NCI-H526 (cell line): ENCODE measurements around the gene INMT.
A peak's percentile ranks its signal among the peaks of the same experiment; 100 is the strongest.
"Not testable (repeated sequence)": the region's sequence is repeated elsewhere in the genome, so short reads cannot be mapped to it uniquely, and the experiment has no call there.

Experiments used
- DNase-seq, 2 experiments: peaks; one replicate each; lab custom pipeline; 2025; lab: John Stamatoyannopoulos, UW

INMT gene

DNA sequence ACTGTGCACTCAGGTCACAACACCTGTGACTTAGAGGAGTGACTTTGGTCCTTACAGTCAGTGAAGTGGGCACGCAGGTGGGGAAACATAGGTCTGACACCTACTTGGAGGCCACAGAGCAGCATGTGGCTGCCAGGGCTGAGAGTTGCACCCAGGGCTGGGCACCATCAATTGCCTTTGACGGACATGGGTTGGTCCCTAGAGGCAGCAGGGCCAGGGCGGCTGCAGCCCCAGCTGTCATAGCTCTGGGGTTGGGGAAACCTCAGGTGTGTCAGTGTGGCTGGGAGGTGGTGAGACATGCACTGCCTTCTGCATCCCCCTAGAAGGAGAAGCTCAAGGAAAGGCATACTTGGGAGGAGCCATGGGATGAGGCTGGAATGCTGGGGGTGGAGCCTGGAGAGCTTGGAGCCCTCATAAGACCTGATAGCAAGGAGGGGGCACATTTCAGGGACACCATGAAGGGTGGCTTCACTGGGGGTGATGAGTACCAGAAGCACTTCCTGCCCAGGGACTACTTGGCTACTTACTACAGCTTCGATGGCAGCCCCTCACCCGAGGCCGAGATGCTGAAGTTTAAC lies at the start of gene INMT:
Gene INMT, plus strand, starts transcription at position 440 of the 578 bp plus-strand sequence. Its CDS starts 16 bp downstream, at position 456.
- DNase-seq, result no peak

DNA sequence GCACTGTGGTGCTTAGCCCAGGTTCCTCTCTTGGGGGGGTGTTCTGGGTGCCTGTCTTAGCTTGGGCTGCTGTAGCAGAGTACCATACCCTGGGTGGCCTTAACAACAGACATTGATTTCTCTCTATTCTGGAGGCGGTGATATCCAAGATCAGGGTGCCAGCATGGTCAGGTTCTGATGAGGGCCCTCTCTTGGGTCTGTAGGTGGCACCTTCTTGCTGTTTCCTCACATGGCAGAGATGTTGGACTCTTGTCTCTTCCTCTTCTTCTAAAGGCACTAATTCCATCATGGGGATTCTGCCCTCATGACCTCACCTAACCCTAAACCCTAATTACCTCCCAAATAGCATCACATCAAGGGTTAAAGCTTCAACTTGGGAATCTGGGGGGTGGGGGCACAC lies 49.7 kb upstream of the INMT start:
- peak in 1 of 2 experiments; percentile 48 for DNase-seq

DNA sequence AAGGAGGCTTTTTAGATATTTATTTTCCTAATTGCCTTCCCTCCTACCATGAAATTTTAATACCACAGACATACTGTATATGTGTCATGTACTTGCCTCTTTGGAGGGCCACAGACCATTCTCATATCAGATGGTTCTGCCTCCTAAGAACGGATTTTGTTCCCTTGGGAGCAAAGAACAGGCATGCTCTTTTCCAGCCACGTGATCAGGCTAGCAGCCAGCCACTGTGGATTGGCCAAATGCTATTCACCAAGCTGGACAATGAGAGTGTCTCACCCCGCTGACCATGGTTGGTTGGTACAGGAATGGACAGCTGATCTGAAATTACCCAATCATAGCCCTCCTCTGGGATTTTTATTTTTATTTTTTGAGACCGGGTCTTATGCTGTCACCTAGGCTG lies 48.2 kb upstream of the INMT start:
- peak in 1 of 2 experiments; percentile 20 for DNase-seq

DNA sequence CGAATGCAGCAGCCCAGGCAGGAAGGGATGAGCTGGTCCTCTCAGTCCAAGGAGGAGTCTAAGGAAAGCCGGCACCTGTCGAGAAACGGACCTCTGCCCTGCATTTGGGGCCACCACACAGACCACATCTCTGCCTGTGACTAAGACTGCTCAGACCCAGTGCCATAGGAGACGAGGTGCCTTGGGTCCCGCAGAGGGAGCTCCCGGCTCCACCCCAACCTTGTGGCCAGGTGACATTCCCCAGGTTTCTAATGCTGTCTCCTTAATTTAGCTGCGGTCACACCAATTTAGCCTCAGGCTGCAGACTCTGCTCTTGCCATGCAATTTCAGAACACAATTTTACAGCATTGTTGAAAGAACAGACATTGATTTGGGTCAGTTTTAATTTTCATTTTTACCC lies 46.9 kb upstream of the INMT start:
- no peak for DNase-seq

DNA sequence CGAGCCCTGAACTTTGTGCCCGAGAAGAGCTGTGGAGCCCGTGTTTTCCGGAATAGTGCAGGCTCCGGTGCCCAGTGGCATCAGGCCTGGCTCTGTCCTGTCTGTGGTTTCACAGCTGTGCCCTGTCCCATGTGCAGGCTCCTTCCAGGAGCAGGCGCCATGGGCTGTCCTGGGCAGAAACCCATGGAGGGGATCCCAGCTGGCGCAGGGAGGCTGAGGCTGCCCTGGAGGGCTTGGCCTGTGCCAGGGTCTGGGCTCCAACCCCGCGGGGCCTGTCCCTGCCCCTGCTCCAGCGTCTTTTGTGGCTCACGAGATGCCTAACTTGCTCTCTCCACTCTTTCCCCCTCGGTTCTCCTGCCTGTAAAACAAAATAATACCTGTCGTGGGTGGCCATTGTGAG lies 46.3 kb upstream of the INMT start:
- DNase-seq, result no peak

DNA sequence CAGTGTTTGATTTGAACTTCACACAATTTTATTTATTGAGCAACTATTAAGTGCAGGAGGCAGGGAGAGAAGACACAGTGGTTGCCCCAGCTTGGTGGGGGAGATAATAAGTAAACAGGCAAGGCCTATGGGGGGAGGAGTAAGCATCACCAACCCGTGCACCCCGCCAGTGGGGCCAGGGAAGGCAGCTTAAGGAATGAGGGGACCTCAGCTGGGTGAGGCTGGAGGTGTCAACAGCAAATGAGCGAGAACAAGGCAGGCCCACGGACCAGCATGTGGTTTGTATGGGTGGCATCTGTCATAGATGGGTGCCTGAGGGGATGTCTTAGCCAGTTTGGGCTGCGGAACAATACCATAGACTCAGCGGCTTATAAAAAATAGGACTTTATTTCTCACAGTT lies 45.6 kb upstream of the INMT start:
- DNase-seq, result no peak

DNA sequence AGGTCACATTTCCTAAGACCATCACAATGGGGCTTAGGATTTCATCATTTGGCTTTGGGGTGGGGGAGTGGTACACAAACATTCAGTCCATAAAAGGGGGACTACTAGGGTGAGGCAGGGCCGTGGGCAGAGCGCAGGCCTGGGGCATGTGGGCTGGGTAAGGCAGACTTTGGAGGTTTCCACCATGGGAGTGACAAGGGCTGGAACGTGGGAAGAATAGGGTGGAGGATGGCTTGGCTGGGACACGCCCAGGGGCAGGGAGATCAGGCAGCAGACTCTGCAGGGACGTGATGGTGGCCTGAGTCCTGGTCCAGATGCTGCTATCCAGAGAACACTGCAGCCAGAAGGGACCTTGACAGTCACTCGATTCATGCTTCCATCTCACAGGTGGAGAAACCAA lies 45.0 kb upstream of the INMT start:
- DNase-seq, result no peak

DNA sequence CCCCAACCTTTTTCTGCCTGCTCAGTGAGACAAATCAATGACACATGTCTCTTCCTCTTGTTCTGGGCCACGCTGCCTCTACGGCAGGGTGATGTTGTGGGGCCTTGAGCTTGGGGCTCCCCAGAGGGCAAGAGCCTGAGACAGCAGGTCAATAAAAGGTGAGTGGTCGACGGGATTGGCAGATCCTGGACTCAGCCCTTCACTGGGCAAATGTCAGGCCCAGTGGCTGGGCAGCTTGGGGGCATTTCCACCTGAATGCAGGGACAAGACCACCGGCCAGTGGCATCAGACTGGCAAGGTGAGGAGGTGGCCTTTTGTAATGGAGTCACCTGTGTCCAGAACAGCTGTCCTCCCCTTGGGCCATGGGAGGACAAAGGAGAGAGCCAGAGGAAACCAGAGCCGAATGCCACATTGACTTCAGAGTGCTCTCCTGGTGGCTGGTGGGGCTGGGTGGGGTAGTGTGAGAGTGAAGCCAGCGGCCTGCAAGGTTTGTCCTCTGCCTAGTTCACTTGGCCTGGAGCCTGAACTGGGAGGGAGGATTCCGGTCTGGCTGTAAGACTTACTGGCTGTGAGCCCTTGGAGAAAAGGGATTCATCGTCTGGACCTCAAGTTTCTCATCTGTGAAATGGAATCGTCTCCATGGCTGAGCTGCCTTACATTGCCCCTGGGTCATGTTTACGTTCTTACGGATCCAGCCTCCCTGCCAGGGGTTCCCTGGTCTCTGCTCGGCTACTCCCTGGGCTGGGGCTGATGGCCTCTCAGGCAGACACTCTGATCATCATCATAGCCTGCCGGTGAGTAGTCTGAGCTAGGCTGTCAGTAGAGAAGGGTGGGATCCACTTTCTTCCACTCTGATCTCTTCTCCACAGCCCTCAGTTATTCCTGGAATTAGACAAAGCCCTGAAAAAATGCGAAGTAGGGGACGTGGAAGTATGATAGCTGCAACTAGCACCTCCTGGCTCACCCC lies 44.3 kb upstream of the INMT start:
- no peak for DNase-seq

DNA sequence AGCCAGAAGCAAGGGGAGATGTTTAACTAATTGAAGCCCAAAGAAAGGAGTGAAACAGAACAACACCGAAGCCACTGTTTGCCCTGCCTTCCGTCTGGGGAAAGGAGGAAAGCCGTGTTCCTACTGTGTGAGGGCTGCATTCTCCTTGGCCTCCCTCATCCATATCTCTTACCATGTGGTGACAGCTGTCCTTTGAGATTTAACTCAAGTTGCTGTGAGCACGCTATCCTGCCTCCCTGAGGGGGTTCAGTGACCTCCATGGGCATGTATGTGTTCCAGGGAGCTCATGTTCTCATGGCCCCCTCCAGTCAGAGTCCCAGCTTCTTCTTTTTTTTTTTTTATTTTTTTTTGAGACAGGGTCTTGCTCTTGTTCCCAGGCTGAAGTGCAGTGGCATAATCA lies 43.5 kb upstream of the INMT start:
- DNase-seq, result no peak

DNA sequence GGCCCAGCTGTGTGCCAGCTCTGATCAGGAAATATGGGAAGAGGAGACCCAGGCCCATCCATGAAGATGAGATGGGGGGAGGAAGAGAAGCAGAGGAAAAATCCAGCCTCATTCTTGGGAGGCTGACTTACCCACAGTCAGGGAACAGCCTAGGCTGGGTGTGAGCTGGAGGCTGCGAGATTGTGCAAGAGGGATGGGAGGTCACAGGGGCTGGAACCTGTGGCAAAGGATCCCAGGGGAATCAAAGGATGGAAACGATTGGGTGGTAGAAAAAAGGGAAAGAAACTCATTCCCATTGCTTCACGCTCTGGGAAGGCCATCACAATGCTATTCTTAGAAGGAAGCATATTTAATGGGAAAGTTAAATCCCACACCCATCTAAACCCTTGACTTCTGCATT lies 43.0 kb upstream of the INMT start:
- DNase-seq, result no peak

DNA sequence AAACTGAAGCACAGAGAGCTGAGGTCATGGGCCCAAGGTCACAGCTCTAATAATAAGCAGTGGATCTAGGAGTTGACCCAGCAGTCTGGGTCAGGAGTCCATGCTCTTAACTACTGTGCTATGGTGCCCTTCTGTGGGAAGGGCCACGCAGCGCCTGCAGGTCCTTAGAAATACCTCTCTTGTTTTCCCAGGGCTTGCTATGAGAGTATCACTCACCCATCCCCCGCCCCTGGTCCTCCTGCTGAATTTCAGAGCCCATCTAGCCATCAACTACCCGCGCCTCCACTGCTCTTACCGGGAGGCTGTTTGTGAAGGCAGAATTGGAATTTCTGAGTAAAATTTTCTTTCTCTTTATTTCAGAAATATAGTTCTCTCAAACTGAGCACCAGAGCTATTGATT lies 42.4 kb upstream of the INMT start:
- no peak for DNase-seq

DNA sequence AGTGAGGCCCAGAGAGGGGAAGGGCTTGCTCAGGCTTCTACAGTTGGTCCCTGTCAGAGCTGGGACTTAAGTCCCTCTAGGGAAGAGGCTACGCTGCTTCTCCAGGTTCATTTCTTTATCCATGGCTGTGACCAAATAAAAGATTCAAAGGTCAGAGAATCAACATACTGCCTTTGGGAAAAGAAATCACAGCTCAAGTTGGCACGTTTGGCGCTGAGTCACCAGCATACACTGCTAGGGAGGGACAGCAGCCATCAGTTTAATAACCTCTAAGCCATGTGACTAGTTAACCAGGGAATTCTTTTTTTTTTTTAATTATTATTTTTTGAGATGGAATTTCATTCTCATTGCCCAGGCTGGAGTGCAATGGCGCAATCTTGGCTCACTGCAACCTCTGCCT lies 41.3 kb upstream of the INMT start:
- DNase-seq, result no peak

DNA sequence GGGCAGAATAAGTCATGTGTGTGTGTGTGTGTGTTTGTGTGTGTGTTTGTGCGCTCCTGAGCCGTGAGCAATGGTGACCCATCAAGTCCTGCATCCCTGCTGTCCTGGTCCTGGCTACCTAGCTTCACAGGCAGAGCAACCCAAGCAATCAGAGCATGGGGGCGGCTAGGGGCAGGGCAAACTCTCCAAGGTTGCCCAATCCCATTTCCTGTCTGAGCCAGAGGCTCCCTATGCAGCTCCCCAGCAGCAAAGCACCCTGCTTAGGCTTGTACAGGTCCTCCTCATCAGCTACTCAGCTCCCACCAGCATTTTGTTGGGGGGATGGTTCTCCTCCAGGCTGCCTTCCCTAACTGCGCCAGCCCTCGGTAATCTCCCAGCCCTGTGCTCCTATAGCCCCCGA lies 38.5 kb upstream of the INMT start:
- DNase-seq, result no peak

DNA sequence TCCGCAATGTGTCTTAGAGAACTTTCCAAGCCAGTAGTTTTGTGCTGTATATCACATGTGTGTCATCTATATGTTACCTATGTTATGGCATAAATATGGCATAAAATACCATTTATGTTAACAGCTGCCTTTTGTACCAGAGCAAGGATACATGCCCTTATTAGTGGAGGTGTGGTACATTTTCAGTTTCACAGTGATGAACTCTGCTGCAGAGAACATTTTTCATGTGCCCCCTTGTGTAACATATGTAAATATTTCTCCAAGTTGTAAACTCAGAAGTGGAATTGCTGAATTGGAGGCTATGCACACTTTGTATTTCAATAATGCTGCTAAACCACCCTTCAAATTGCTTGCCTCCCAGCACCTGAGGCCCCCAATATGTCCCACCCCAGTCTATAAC lies 37.8 kb upstream of the INMT start:
- DNase-seq, result peak; percentile 78 to 89

DNA sequence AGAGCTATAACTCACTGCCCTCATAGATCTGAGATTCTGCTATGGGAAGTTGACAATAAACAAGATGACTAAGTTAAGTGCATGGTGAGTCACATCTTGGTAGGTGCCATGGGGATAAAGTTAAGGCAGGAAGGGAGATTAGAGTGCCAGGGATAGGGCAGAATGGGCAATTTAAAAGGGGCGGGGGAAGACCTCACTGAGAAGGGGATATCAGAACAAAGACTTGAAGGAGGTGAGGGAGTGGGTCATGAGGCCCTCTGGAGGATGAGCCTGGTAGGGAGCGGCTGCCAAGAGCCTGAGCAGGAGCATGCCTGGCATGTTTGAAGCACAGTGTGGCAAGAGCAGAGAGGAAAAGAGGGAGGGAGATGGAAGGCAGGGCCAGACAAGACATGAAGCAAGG lies 34.8 kb upstream of the INMT start:
- no peak for DNase-seq

DNA sequence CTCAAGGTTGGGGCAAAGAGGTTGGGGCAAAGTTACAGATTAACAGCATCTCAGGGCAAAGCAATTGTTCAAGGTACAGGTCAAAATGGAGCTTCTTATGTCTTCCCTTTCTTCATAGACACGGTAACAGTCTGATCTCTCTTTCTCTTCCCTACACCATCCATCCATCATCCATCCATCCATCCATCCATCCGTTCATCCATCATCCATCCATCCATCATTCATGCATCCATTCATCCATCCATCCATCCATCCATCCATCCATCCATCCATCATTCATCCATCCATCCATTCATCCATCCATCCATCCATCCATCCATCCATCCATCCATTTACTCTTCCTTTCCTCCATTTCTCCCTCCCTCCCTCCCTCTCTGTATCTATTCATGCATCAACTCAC lies 32.5 kb upstream of the INMT start:
- DNase-seq, result not testable (repeated sequence)

DNA sequence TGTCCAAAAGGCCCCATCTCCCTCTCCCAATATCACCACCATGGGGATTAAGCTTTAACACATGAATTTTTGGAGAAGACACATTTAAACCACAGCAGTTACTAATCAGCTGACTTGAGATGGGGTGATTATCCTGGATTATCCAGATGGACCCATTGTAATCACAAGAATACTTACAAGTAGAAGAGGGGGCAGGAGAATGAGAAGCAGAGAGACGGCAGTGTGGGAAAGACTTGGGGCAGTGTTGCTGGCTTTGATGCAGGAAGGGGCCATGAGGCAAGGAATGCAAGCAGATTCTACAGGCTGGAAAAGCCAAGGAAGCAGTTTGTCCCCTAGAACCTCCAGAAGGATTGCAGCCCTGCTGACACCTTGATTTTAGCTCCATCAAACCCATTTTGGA lies 30.7 kb upstream of the INMT start:
- no peak for DNase-seq

DNA sequence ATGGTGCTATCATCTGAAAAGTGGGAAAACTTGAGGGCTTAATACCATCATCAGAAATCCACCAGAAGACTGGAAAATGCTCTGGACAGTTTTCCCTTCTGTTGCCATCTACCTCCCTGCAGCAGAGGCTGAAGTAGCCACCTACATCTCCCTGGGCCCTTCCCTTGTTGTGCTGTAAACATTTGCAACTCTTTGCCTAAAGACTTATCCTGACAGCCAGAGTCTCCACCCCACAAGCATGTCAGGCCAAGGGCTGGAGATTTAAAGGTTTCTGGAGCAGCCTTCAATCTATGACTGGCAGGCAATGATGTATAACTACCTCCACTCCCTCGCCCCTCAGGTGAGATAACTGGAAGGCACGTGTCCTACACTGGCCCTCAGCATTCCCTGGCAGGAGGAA lies 29.7 kb upstream of the INMT start:
- DNase-seq, result no peak

DNA sequence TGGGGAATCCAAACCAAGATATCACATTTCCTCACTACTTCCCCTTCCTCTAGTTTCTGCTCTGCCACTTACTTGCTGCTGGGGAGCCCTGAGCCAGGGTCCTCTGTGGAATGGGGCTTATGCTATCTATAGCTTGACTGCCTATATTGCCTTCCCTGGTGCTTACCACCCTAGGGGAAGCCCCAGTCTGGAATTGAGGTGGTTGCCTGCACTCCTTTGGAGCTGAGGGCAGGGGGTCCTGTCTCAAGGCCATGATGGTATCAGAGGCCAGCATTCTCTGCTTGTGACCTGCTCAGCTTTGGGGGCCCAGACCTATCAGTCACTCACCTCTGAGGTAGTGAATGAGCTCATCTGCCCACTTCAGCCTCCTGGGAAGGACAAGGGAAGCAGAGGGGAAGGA lies 29.3 kb upstream of the INMT start:
- no peak for DNase-seq

DNA sequence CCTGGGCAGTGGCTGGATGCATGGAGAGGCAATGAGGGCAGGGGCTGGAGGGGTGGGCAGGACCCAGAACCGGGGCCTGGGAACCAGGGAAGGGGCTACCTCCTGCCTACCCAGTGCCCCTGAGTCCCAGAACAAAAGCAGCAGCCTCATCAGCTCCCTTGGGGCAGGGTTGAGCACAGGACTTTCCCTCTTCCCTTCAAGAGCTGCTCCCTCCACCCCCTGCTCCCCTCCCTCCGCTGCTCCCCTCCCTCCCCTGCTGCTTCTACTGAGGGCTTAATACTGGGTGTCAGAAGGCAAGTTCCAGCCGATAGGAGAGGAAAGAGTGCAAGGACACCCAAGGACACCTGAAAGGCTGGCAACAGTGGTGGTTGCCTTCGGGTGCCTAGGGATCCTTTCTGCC lies 28.2 kb upstream of the INMT start:
- no peak for DNase-seq

DNA sequence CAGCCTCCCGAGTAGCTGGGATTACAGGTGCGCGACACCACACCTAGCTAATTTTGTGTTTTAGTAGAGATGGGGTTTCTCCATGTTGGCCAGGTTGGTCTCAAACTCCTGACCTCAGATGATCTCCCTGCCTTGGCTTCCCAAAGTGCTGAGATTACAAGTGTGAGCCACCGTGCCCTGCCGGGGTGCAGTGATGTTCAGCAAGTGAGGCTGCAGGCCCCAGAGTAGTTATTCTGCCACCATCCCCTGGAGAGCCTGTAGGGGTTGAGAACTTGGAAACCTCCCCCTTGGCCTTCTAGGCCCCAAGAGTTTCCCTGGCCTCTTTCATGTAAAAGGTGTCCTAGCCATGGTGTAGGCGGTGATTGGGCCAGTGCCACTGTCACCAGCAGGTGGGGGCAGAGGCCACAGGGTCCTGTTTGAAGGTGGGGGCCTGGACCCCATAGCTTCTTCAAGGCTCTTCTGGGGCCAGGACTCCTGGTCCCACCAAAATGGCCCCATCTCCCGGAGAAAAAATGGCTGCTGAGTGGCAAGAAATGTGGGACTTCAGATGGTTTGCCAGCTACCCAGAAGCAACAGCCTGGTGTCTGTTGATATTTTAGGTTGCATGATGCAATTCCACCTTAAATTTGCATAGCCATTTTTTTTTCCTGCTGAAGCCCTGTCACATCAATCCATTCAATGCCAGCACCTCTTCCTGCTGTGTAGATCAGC lies 25.5 kb upstream of the INMT start:
- DNase-seq, result peak; percentile 85 to 86

DNA sequence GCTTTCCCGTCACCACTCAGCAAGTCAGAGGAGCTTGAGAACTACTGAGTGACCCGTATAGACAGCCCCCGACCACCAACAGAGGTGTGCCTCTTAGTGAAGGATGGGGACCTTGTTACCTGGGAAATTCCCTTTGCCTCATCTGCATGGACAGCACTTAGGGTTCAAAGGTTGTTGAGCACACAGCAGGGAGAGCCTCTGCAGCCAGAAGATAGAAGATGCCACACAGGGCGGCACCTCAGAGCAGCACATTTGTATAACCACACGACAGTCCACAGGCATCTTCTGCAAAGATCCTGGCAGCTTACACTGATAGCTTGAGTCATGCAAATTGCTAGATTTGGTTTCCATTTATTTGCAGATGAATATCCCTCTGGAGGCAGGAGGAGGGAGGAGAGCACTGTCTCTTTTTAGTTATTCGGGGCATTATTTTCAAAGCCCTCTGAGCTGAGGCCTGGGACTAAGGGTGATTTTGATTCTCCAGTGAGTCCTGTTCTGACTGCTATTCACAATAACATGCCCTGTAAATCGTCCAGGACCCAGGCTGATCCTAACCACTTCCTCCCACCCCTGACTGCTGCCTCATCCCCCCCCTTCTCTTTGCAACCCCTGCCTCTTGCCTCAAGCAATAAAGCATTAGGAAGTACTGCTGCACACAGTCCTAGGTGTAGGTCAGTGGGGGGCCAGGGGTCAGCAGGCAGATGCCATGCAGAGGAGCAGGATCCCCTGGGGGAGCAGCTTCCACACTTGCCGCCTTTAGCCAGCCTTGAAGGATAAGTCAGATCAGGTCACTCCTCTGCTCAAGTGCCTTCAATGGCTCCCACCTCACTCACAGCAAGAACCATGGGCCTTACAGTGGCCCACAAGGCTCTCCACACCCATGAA lies 24.6 kb upstream of the INMT start:
- peak; percentile 93 to 94 for DNase-seq
